HL-60 (cell line): ENCODE measurements around the gene ZBP1.

Experiments used
- CTCF ChIP-seq: IDR thresholded peaks from one replicate; pipeline ENCODE4 v1.5.1; 2011; ENCODE audit warnings: low read length, control low read depth, inconsistent platforms; ENCODE audit not compliant: insufficient read depth
- GABPA ChIP-seq: IDR thresholded peaks from 2 replicates; pipeline ENCODE4 v1.6.1; 2012; ENCODE audit warnings: low read depth
- POLR2AphosphoS5 ChIP-seq: IDR thresholded peaks from 2 replicates; pipeline ENCODE4 v1.6.1; 2012; ENCODE audit warnings: low read depth
- SPI1 ChIP-seq: IDR thresholded peaks from 2 replicates; pipeline ENCODE4 v1.6.1; 2012; ENCODE audit warnings: low read depth, mild to moderate bottlenecking, borderline replicate concordance

- TF ChIP-seq CTCF, result no peak
- no peak for TF ChIP-seq POLR2AphosphoS5
- TF ChIP-seq SPI1, result no peak
- TF ChIP-seq GABPA, result no peak
These were observed 7.3 kb downstream of the ZBP1 start for GRCh38 chr20:57612916-57613315.
